CD4-positive, alpha-beta T cell (primary cell): ENCODE measurements around the gene AP2B1. TPM values are rescaled to one million over a fixed set of nuclear protein-coding genes. Genes with fewer than 3 reads are reported as not detected.

Experiments
- ATAC-seq: fragments of 200-7000 bp; cut with Tn5 transposase; one replicate; pipeline ENCODE4 v1.10.0; 2022; ENCODE audit warnings: mild to moderate bottlenecking; ENCODE audit not compliant: poor library complexity
- CTCF ChIA-PET: fragments of 350-600 bp; sonication (Branson Sonifier 250); formaldehyde crosslinking; loops from one replicate; lab custom pipeline; 2021; ENCODE audit warnings: antibody characterized with exemption, inconsistent platforms; lab: Charles Lee
- POLR2A ChIA-PET: fragments of 350-600 bp; sonication (Branson Sonifier 250); formaldehyde crosslinking; loops from one replicate; lab custom pipeline; 2021; ENCODE audit warnings: antibody characterized with exemption, inconsistent platforms; lab: Charles Lee
- DNase-seq, 14 experiments: peaks; one replicate each; pipeline ENCODE4 v3.0.0-alpha.2; 2013 to 2020; ENCODE audit warnings: mixed read lengths in 2 of 14
- H3K27ac ChIP-seq, 2 donors: one replicate each; pipeline versions ENCODE4 v1.5.1 to v1.7.0; 2013; ENCODE audit warnings: low read length in 2 of 2, low read depth in 1 of 2, mild to moderate bottlenecking in 1 of 2
- H3K27me3 ChIP-seq, 2 experiments: 1 replicate in 1 of 2; 2 replicates in 1 of 2; pipeline versions ENCODE4 v1.6.1 to v1.7.0; 2013; ENCODE audit warnings: low read length in 2 of 2, control low read depth in 1 of 2, mild to moderate bottlenecking in 1 of 2, moderate library complexity in 1 of 2; ENCODE audit not compliant: insufficient read depth in 2 of 2, control insufficient read depth in 1 of 2
- H3K36me3 ChIP-seq: one replicate; pipeline ENCODE4 v1.6.1; 2013; ENCODE audit warnings: low read length, control low read depth; ENCODE audit not compliant: insufficient read depth
- H3K4me1 ChIP-seq: one replicate; pipeline ENCODE4 v1.6.1; 2013; ENCODE audit warnings: low read length, control low read depth; ENCODE audit not compliant: insufficient read depth
- H3K4me3 ChIP-seq: one replicate; pipeline ENCODE4 v1.5.1; 2013; ENCODE audit warnings: mild to moderate bottlenecking, low read length, moderate library complexity
- H3K9me3 ChIP-seq, 2 experiments: 1 replicate in 1 of 2; 2 replicates in 1 of 2; pipeline versions ENCODE4 v1.6.1 to v1.7.0; 2013; ENCODE audit warnings: low read length in 2 of 2, mild to moderate bottlenecking in 2 of 2, control low read depth in 1 of 2, moderate library complexity in 1 of 2; ENCODE audit not compliant: control insufficient read depth in 1 of 2, insufficient read depth in 1 of 2
- H3K27ac Mint-ChIP-seq: one replicate; pipeline ENCODE4 v1.8.0; 2020; ENCODE audit warnings: mixed read lengths
- H3K27me3 Mint-ChIP-seq: one replicate; pipeline ENCODE4 v1.8.0; 2021; ENCODE audit warnings: mixed read lengths
- H3K36me3 Mint-ChIP-seq: one replicate; pipeline ENCODE4 v1.8.0; 2021; ENCODE audit warnings: low read depth, mixed read lengths
- H3K4me1 Mint-ChIP-seq: one replicate; pipeline ENCODE4 v1.8.0; 2021; ENCODE audit warnings: low read depth, mixed read lengths
- H3K4me3 Mint-ChIP-seq: one replicate; pipeline ENCODE4 v1.8.0; 2020; ENCODE audit warnings: mild to moderate bottlenecking, mixed read lengths
- H3K9me3 Mint-ChIP-seq: one replicate; pipeline ENCODE4 v1.8.0; 2020; ENCODE audit warnings: mixed read lengths
- CTCF ChIP-seq: fragments of 200-600 bp; IDR thresholded peaks from one replicate; pipeline ENCODE4 v1.8.0; 2022; ENCODE audit warnings: antibody characterized with exemption, mild to moderate bottlenecking
- intact Hi-C, 2 experiments: fragments of 100-400 bp; cut with DNase I in 1 of 2; cut with micrococcal nuclease in 1 of 2; formaldehyde crosslinking; loops; one replicate each; pipeline versions ENCODE4 v1.15.1 to v1.9.0; 2023 to 2025; cut with DNase I, micrococcal nuclease
- total RNA-seq, 174 experiments: library from RNA in 2 of 174; stranded (reverse) in 2 of 174; gene quantifications; one replicate each; pipeline ENCODE4 v1.2.3 and lab custom pipeline; 2021 to 2026

The AP2B1 gene
- total RNA-seq, 2 experiments from 2014 or later: 67.0 to 69.2 TPM

GRCh38 chr17:35597604-35598003, 10.5 kb downstream of the AP2B1 start:
- Mint-ChIP-seq H3K4me3 (no peak overlapping the region), H3K27me3 (no peaks in the 10 kb centered on the region), H3K4me1 (peaks cover 4% of the 10 kb centered on the region), H3K27ac (no peak overlapping the region), H3K9me3 (no peaks in the 10 kb centered on the region), H3K36me3 (peaks cover 88% of the 10 kb centered on the region)
- Histone ChIP-seq H3K4me3 (no peak overlapping the region), H3K27ac (no peak overlapping the region), H3K4me1 (no peaks in the 10 kb centered on the region), H3K27me3 (no peaks in the 10 kb centered on the region), H3K9me3 (no peaks in the 10 kb centered on the region), H3K36me3 (peaks cover 77% of the 10 kb centered on the region)
- ChIA-PET POLR2A (interaction anchor here (0.7 kb wide), 1 partner anchor 72 kb away, joined by 3 read pairs; no protein-coding TSS in a partner anchor), CTCF (no interaction called here)
- ATAC-seq (no peak), DNase-seq (no peak)
- intact Hi-C loops: no loop called here
- TF ChIP-seq CTCF: no peak

- no peaks in the 10 kb centered on the region for H3K9me3 Mint-ChIP-seq
- H3K27me3 ChIP-seq: no peaks in the 10 kb centered on the region
- H3K4me3 ChIP-seq: no peak overlapping the region
- H3K9me3 ChIP-seq: no peaks in the 10 kb centered on the region
- ChIA-PET CTCF (interaction anchor here (1.5 kb wide), 1 partner anchor 10 kb away, joined by 5 read pairs; no protein-coding TSS in a partner anchor), POLR2A (interaction anchor here (1.8 kb wide), 1 partner anchor 25 kb away, joined by 7 read pairs; the partner anchor contains the start of gene PEX12)
- H3K4me1 ChIP-seq: no peaks in the 10 kb centered on the region
- DNase-seq: no peak
- no peak overlapping the region for H3K27ac ChIP-seq
- intact Hi-C loops: no loop called here
- no peaks in the 10 kb centered on the region for H3K27me3 Mint-ChIP-seq
- no peak overlapping the region for H3K4me3 Mint-ChIP-seq
- peaks cover 91% of the 10 kb centered on the region for H3K36me3 Mint-ChIP-seq
- H3K36me3 ChIP-seq: peaks cover 84% of the 10 kb centered on the region
- ATAC-seq: no peak
- no peak for TF ChIP-seq CTCF
- H3K4me1 Mint-ChIP-seq: no peaks in the 10 kb centered on the region
- H3K27ac Mint-ChIP-seq: no peak overlapping the region
Observed at GRCh38 chr17:35603674-35604073, 16.6 kb downstream of the AP2B1 start.

- Mint-ChIP-seq H3K4me3 (no peak overlapping the region), H3K27ac (no peak overlapping the region), H3K36me3 (peaks cover 83% of the 10 kb centered on the region), H3K4me1 (no peaks in the 10 kb centered on the region), H3K27me3 (no peaks in the 10 kb centered on the region), H3K9me3 (no peaks in the 10 kb centered on the region)
- no peak for DNase-seq
- Histone ChIP-seq H3K36me3 (peaks cover 82% of the 10 kb centered on the region), H3K27ac (no peak overlapping the region), H3K4me3 (no peak overlapping the region), H3K9me3 (no peaks in the 10 kb centered on the region), H3K27me3 (no peaks in the 10 kb centered on the region), H3K4me1 (no peaks in the 10 kb centered on the region)
- ChIA-PET POLR2A (interaction anchor here (1.6 kb wide), 1 partner anchor 18 kb away, joined by 3 read pairs; no protein-coding TSS in a partner anchor), CTCF (interaction anchor here (0.8 kb wide), 1 partner anchor 15 kb away, joined by 4 read pairs; no protein-coding TSS in a partner anchor)
- no peak for TF ChIP-seq CTCF
- ATAC-seq: no peak
- intact Hi-C loops: no loop called here
Observed at GRCh38 chr17:35605678-35606077, 18.6 kb downstream of the AP2B1 start.
